GM12864 (cell line): ENCODE results near the gene TRIM58.

Experiments
- DNase-seq: peaks from one replicate; pipeline ENCODE4 v3.0.0-alpha.2; 2011; ENCODE audit warnings: low read depth
- H3K4me3 ChIP-seq: 2 replicates; pipeline ENCODE4 v1.5.1; 2011; ENCODE audit warnings: mild to moderate bottlenecking, low read depth, low read length, control low read depth
- TF ChIP-seq, protein P1 (sequence below): IDR thresholded peaks from 2 replicates; pipeline ENCODE4 v1.5.1; 2011; ENCODE audit warnings: low read depth, mild to moderate bottlenecking, moderate library complexity, low read length, control low read depth, inconsistent platforms; ENCODE audit errors: missing control alignments

TRIM58 gene, protein sequence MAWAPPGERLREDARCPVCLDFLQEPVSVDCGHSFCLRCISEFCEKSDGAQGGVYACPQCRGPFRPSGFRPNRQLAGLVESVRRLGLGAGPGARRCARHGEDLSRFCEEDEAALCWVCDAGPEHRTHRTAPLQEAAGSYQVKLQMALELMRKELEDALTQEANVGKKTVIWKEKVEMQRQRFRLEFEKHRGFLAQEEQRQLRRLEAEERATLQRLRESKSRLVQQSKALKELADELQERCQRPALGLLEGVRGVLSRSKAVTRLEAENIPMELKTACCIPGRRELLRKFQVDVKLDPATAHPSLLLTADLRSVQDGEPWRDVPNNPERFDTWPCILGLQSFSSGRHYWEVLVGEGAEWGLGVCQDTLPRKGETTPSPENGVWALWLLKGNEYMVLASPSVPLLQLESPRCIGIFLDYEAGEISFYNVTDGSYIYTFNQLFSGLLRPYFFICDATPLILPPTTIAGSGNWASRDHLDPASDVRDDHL

DNA sequence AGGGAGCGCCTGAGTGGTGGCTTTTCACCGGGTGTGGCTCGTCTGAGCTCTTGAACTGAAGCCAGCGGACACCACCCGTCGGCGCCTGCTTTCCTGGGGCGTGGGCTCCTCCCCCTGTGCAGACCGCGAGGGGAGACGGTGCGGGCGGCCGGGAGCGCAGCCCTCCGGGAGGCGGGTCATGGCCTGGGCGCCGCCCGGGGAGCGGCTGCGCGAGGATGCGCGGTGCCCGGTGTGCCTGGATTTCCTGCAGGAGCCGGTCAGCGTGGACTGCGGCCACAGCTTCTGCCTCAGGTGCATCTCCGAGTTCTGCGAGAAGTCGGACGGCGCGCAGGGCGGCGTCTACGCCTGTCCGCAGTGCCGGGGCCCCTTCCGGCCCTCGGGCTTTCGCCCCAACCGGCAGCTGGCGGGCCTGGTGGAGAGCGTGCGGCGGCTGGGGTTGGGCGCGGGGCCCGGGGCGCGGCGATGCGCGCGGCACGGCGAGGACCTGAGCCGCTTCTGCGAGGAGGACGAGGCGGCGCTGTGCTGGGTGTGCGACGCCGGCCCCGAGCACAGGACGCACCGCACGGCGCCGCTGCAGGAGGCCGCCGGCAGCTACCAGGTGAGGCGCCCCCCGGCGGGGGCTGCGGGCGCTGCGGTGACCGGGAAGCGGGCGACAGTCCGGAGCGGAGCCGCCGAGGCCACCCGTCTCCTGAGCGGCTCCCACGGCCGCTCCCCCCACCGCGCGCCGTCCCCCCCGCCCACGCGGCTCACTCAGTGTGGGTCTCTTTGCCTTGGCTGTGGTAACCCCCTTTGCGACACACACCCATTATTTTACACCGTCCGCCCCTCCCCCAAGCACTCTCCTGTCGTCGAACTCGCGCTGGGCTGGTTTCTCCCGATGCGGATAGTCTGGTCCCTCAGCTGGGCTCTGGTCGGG, at the start of gene TRIM58:
Gene TRIM58 (plus strand): TSS at position 119 of the 916 bp plus-strand sequence. CDS start 60 bp downstream, at position 179.
- TF ChIP-seq, protein P1, sequence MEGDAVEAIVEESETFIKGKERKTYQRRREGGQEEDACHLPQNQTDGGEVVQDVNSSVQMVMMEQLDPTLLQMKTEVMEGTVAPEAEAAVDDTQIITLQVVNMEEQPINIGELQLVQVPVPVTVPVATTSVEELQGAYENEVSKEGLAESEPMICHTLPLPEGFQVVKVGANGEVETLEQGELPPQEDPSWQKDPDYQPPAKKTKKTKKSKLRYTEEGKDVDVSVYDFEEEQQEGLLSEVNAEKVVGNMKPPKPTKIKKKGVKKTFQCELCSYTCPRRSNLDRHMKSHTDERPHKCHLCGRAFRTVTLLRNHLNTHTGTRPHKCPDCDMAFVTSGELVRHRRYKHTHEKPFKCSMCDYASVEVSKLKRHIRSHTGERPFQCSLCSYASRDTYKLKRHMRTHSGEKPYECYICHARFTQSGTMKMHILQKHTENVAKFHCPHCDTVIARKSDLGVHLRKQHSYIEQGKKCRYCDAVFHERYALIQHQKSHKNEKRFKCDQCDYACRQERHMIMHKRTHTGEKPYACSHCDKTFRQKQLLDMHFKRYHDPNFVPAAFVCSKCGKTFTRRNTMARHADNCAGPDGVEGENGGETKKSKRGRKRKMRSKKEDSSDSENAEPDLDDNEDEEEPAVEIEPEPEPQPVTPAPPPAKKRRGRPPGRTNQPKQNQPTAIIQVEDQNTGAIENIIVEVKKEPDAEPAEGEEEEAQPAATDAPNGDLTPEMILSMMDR, result no peak
- no peak within 1 kb of the TSS for H3K4me3 ChIP-seq
- DNase-seq, result no peak

DNA sequence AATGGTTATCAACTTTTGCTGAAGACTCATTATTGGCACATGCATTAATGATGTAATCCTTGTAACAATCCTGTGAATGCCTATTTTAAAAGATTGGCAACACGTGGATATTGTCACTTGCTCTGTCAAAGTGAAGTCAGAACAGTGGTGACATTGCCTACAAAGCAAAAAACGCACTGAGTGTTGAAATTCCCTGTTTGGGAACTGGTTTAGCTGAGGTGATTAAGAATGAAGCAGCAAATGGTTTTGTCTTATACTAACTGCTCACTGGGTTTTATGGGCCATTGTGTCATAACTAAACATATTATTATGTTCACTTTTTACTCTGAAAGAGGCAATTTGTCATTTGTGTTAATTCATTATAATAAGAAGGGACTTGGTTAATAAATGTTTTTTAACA, 44.4 kb upstream of the TRIM58 start:
- no peak for DNase-seq
- TF ChIP-seq, protein P1, result no peak
- H3K4me3 ChIP-seq, result no peak overlapping the region

DNA sequence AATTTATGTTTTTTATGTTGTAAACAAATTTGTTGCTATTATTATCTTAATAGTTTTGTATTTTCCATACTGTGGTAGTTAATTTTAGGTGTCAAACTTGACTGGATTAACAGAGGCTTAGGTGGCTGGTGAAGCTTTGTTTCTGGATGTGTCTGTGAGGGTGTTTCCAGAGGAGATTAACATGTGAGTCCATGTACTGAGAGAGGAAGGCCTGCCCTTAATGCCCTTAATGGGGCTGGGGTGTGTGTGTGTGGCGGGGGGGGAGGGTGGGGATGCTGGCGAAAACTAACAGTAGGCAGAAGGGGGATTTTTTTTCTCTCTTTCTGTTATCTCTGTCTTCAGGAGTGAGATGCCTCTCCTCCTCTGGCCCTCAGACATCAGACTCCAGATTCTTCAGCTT, 34.9 kb upstream of the TRIM58 start:
- no peak overlapping the region for H3K4me3 ChIP-seq
- no peak for DNase-seq

DNA sequence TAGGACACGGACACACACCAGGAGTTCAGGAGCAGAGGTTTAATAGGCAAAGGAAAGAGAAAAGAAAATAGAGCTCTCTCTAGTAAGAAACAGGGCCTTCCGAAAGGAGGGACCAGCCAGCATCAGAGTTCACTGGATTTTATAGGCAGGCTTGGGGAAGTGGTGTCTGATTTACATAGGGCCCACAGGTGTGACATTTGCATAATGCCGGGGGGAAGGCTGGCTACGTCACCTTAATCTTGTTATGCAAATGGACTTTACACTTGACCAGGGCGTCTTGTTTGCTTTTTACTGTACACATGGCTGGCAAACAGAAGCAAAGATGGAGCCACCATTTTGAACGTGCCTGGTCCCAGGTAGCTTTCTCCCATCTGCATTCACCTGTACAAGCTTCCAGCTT, 33.0 kb upstream of the TRIM58 start, which contains the start of gene OR14A16:
Gene OR14A16 (minus strand): TSS at position 97 of the 400 bp plus-strand sequence. CDS start 8,390 bp downstream, outside the sequence.
- TF ChIP-seq, protein P1, result no peak
- H3K4me3 ChIP-seq, result no peak within 1 kb of the TSS
- DNase-seq, result no peak

More for the DNA sequence above, 34.9 kb upstream of the TRIM58 start:
- TF ChIP-seq, protein P1, result no peak

DNA sequence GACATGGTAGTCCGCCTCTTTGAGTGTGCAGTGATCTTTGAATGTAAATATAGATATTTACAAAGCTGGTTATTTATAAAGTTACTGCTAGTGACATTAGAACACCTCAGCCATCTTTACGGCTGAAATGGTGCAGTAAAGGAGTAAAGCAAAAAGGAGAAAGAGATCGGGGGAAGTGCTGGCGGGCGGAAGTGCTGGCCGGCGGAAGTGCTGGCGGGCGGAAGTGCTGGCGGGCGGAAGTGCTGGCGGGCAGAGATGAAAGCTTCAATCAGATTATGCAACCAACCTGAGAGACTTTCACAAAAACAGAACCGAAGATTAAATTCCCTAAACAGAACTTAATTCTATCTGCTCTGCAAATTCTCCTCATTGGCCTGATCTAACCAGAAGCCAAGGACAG, 31.6 kb upstream of the TRIM58 start:
- no peak overlapping the region for H3K4me3 ChIP-seq
- TF ChIP-seq, protein P1, result no peak
- no peak for DNase-seq

DNA sequence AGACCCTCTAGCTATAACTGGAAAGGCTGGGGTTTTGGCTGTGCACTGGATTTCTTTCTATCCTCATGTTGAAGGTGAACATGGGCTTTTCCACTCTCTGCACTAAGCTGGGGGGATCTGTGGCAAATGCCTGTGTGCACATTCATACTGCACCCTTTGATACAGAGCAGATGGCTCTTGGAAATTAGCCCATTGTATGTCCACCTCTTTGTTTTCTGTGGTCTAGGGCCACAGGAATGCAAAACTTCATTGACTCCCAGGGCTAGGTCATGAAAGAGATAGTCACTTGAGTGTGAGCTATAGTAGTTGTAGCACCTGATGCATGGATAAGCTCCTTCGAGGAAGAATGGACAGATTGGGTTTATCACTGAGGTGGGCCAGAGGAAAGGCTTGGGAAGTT, 27.3 kb upstream of the TRIM58 start:
- TF ChIP-seq, protein P1, result no peak
- H3K4me3 ChIP-seq, result no peak overlapping the region
- no peak for DNase-seq
